Tongue (tissue), 2 donors: ENCODE measurements around the gene HOXB3. TPM values are rescaled to one million over a fixed set of nuclear protein-coding genes. Genes with fewer than 3 reads are reported as not detected.
A peak's percentile ranks its signal among the peaks of the same experiment; 100 is the strongest.
"Not testable (repeated sequence)": the region's sequence is repeated elsewhere in the genome, so short reads cannot be mapped to it uniquely, and the experiment has no call there.

Experiments used
- DNase-seq: peaks from one replicate; pipeline ENCODE4 v3.0.0-alpha.2; 2015
- total RNA-seq: library from RNA; depleted of rRNA; stranded (reverse); fragments of >200 nt; gene quantifications from one replicate; pipeline ENCODE4 v1.2.3, GENCODE V29; 2014

HOXB3 gene
- total RNA-seq, 1 donor from 2014 or later = 3.4 TPM

DNA sequence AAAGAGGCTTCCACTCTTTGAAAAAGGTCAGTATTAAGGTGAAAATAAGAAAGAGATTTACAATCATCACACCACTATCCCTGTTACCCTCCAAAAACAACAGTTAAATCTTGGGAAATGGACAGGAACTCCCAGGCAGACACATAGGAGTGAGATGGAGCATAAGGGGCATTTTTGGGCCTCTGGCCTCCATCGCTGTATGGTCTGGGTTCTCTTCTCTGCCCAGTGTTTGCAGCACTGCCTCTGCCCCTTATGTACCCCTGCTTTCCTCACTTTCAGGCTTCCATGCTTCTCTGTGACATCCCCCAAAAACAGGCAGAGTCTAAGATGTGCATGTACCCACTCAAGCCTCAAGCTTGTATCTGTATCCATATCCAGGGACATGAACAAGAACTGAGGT, 44.5 kb downstream of the HOXB3 start:
- DNase-seq = no peak

GRCh38 chr17:48545022-48545375, 45.0 kb downstream of the HOXB3 start, which contains the start of gene HOXB2:
TSS of gene HOXB2 (minus strand) at chr17:48545109. CDS start at chr17:48544911, 198 bp downstream.
- peak; percentile 72 for DNase-seq

GRCh38 chr17:48544349-48545021, 45.6 kb downstream of the HOXB3 start:
- DNase-seq = peak; percentile 77

DNA sequence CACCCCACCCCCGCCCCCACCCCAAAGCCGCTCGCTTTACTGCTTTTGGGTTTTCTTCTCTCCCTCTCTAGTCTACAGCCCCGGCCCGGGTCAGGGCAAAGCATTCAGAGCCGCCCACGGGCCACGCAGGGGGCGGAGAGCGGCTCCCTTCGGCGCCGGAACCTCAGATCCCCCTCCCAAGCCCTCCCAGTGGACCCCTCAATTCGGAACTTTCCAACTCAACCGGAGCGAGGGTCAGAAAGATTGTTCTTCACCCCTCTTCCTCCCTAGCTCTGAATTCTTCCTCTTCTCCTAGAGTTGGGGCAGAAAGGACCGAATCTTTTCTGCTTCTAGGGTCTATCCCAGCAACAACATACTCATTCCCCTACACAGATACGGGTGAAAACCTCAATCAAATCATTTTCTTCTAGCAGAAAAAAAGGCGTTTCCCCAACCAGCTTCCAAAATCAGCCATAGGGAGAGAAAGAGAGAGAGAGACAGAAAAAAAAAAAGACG, 46.1 kb downstream of the HOXB3 start:
- no peak for DNase-seq

- peak; percentile 66 for DNase-seq
Observed at GRCh38 chr17:48543107-48543853, 46.8 kb downstream of the HOXB3 start.

DNA sequence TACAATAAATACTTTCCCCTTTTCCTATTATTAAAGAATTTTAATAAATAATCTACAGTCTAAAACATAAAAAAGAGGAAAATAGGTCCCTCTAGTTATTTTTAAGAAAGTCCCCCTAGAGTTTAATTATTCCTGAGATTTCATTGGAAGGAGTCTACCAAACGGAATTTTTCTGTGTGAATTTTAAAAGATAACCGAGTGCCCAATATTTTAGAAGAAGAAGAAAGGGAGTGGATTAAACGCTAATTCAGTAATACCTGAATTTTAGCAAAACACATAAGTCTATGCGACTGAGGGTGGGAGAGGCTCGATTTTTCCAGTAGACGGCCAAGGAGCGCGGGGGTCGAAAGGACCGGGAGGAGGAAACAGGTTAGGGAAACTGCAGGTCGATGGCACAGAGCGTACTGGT, 47.3 kb downstream of the HOXB3 start:
- DNase-seq = no peak

DNA sequence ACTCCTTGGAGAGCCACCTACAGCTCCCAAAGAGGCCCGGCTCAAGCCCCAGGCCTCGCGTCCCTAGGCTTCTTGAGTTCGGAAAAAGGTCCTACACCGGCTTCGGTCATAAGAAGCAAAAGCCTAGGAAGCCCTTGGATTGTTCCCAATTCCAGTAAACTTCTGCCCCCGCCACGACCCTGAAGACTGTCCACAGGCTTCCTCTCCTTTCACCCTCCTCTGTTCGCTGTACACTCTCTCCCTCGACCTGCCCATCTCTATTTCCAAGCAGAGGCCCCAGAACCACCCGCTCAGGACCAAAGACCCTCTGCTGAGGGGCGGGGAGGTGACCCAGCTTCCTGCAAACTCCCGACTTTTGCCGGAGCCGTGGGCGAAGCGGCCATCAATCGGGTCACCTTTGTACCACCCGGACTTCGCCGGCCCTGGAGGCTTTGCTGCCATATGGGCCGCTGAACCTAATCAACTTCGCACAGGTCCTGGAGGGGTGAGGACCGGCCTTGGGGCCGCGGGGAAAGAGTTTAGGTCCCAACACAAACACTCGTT, 47.9 kb downstream of the HOXB3 start:
- peak; percentile 50 for DNase-seq

GRCh38 chr17:48541577-48542113, 48.4 kb downstream of the HOXB3 start:
- DNase-seq = peak; percentile 85

GRCh38 chr17:48541036-48541576, 48.9 kb downstream of the HOXB3 start:
- DNase-seq = no peak

DNA sequence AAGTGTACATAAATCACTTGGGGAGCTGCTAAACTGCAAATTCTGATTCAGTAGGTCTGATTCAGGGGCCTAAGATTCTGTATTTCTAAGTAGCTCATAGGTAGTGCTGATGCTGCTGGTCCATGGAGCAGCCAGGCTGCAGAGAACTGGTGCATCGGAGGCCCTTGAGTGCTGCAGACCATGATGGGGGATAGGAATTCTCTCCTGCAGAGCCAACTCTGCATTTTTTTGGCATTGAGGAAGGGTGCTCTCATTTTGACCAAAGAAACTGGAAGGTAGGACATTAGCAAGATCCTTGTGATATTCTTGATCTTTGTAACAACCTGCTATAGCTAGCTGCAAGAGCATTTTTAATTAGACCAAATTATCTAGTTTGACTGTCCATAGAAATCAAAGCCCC, 49.8 kb downstream of the HOXB3 start:
- DNase-seq = no peak

- no peak for DNase-seq
Observed at GRCh38 chr17:48539177-48539576, 50.9 kb downstream of the HOXB3 start.

DNA sequence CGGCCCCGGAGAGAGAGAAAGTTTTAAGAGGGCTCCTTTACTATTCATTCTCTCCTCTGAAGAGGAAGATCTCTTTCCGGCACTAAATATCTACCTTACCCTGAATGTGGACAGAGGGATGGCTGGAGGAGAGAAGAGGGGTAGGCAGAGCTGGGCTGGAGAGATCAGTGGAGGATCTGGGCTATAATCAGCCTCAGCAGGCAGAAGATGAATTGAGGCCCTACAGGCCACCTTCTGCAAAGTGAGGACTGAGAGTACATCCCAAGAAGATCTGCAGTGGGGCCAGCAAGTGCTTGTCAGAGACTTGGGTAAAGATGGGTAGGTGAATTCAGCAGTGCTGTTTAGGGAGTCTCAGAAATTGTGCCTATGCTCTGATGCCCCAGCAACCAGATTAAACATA, 52.7 kb downstream of the HOXB3 start:
- no peak for DNase-seq

- not testable (repeated sequence) for DNase-seq
Observed at GRCh38 chr17:48535793-48536559, 54.1 kb downstream of the HOXB3 start.

GRCh38 chr17:48532261-48532660, 57.8 kb downstream of the HOXB3 start:
- no peak for DNase-seq

DNA sequence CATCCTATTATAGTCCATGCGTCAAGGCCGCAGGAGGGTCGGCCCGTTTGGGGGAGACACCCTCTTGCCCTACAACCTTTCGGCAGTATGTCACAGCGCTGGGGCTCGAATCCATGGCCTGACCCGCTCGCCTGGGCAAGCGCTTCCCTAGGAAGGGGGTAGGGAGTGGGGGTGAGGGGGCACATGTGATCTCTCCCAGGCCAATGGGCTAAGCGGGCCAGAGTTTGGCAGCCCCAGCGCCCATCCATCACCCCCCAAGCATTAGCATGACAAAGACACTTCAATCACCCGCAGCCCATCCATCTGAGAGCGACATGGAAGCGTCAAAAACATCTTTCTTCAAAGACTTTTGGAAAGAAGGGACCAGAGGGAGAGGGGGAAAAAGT, 59.2 kb downstream of the HOXB3 start, which contains the start of gene HOXB1:
Gene HOXB1 (minus strand): TSS at position 125 of the 386 bp plus-strand sequence. CDS start 107 bp downstream, at position 18.
- no peak for DNase-seq

- no peak for DNase-seq
Observed at GRCh38 chr17:48530208-48530886, 59.7 kb downstream of the HOXB3 start.

GRCh38 chr17:48529683-48530009, 60.4 kb downstream of the HOXB3 start:
- DNase-seq = no peak

DNA sequence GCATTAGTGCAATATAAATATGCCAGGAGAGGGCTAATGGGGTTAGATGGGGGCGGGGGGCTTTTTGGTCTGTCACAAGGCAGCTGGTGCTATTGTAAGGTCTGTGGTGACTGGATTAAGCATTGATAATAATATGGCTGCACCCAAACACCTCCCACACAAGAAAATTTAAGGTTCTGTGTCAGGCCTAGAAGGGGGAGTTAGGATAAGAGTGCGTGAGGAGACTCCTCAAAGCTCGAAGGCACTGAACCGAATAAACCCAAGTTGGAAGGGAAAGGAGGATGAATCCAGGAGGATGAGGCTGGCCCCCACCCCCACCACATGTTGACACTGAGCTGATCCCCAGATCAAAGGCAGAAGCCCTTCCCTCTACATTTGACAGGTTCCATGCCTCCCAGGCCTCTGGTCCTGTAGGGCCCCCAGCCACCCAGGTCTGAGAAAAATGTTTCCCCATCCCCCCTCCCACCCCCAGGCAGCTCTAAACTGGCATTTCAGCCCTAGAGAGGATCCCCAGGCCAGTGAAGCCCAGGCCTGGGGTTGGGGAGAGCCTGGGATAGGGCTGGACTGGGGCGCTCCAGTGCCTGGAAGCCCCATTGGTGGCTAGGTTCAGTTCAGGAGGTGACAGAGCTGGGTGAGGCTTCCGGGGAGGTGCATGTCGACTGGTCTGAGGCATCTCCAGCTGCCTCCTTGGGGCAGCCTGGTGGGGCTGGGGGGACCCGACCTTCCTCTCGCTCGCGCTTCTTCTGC, 60.9 kb downstream of the HOXB3 start:
- no peak for DNase-seq

- peak; percentile 22 for DNase-seq
Observed at GRCh38 chr17:48528153-48528935, 61.7 kb downstream of the HOXB3 start.

- DNase-seq = no peak
Observed at GRCh38 chr17:48527547-48527932, 62.5 kb downstream of the HOXB3 start.
